ENCODE data around the gene DLGAP1. TPM values are rescaled to one million over a fixed set of nuclear protein-coding genes. Genes with fewer than 3 reads are reported as not detected.

The DLGAP1 gene
- total and polyA plus RNA-seq, 2 experiments from 2014 or later, result 0.13 to 0.22 TPM

DNA sequence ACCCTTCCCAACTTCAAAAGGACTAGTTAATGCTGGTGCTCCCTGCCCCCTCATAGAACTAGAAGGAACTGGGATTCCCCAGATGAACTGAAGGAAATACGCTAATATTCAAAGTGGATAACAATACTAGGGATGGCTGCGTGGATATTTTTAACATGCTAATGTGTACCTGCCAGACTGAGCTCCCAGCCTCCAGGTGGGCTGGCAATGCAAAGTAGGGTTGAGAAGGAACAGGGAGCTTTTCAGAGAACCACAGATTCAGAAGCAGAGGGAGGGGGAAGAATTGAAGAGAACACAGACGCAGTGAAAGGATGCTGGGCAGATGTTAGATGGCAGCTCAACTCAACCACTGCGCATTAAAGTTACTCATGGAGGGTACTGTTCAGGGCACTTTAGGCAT is 650.8 kb downstream of the DLGAP1 start:
- Histone ChIP-seq H3K9ac (no peak overlapping the region), H2AFZ (no peak overlapping the region), H3K36me3 (ENCODE audit: low read depth) (no peaks in the 10 kb centered on the region), H3K4me3 (no peak overlapping the region), H3K4me2 (ENCODE audit: unreplicated experiment) (no peak overlapping the region), H3F3A (ENCODE audit: insufficient read depth) (no peaks in the 10 kb centered on the region), H3K9me2 (ENCODE audit: insufficient read depth) (no peaks in the 10 kb centered on the region), H3K9me3 (ENCODE audit: low read depth) (no peaks in the 10 kb centered on the region), H4K20me1 (ENCODE audit: insufficient read depth) (no peaks in the 10 kb centered on the region), H3K27me3 (replicated peaks; ENCODE audit: insufficient read depth) (no peaks in the 10 kb centered on the region), H3K27ac (no peak overlapping the region), H3K79me2 (ENCODE audit: insufficient read depth) (no peaks in the 10 kb centered on the region), H3K4me1 (ENCODE audit: insufficient read depth) (no peaks in the 10 kb centered on the region)
- TF ChIP-seq EZH2phosphoT487 (IDR thresholded peaks at IDR 0.05; ENCODE audit: insufficient read depth, low read depth), result no peak
- no peak for TF ChIP-seq EZH2 (IDR thresholded peaks at IDR 0.05; ENCODE audit: insufficient read depth, poor library complexity, severe bottlenecking)
- in situ Hi-C loops (cut with MboI), result no loop called here
- no peak for DNase-seq
- 74 to 85% methylated on average over 4 of the region's 4 CpGs for WGBS, 2 experiments (ENCODE audit: low coverage in 1 of 2, low lambda C conversion rate in 2 of 2, missing lambda C conversion rate in 2 of 2)

- Histone ChIP-seq H4K20me1 (ENCODE audit: insufficient read depth) (no peaks in the 10 kb centered on the region), H3K4me3 (no peak overlapping the region), H3K36me3 (ENCODE audit: low read depth) (no peaks in the 10 kb centered on the region), H3K9ac (no peak overlapping the region), H3K4me1 (ENCODE audit: insufficient read depth) (no peaks in the 10 kb centered on the region), H3F3A (ENCODE audit: insufficient read depth) (no peaks in the 10 kb centered on the region), H3K4me2 (ENCODE audit: unreplicated experiment) (no peak overlapping the region), H3K27ac (no peak overlapping the region), H2AFZ (no peak overlapping the region), H3K9me3 (ENCODE audit: low read depth) (no peaks in the 10 kb centered on the region), H3K79me2 (ENCODE audit: insufficient read depth) (no peaks in the 10 kb centered on the region), H3K9me2 (ENCODE audit: insufficient read depth) (no peaks in the 10 kb centered on the region), H3K27me3 (replicated peaks; ENCODE audit: insufficient read depth) (no peaks in the 10 kb centered on the region)
- no peak for TF ChIP-seq EZH2 (IDR thresholded peaks at IDR 0.05; ENCODE audit: insufficient read depth, poor library complexity, severe bottlenecking)
- TF ChIP-seq EZH2phosphoT487 (IDR thresholded peaks at IDR 0.05; ENCODE audit: insufficient read depth, low read depth), result no peak
- DNase-seq, result no peak
- in situ Hi-C loops (cut with MboI), result no loop called here
- WGBS, 2 experiments (ENCODE audit: low coverage in 1 of 2, low lambda C conversion rate in 2 of 2, missing lambda C conversion rate in 2 of 2), result 68 to 74% methylated on average over 4 of the region's 4 CpGs
Observed at GRCh38 chr18:3803350-3803749, 651.8 kb downstream of the DLGAP1 start.

DNA sequence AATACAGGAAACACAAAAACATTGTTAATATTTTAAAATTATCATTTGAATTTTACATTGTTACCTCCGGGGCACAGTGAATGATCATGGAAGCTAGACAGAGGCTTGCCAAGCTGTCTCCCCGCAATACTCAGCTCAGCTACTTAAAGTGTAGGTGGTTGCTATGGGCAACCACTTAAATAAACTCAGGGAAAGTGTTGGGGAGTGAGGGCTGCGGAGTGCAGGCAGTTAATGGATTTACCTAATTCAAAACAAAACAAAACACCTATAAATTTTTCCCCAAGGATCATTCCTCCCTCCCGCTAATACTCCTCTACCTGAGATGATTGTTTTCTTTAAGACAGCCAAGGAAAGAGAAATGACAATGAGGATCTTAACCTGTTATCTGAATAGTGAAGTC is 655.6 kb downstream of the DLGAP1 start:
- Histone ChIP-seq H3K4me3 (no peak overlapping the region), H3K27ac (no peak overlapping the region), H3F3A (ENCODE audit: insufficient read depth) (no peaks in the 10 kb centered on the region), H3K27me3 (replicated peaks; ENCODE audit: insufficient read depth) (no peaks in the 10 kb centered on the region), H4K20me1 (ENCODE audit: insufficient read depth) (no peaks in the 10 kb centered on the region), H3K79me2 (ENCODE audit: insufficient read depth) (no peaks in the 10 kb centered on the region), H3K4me1 (ENCODE audit: insufficient read depth) (peaks cover 11% of the 10 kb centered on the region), H3K9ac (no peak overlapping the region), H3K9me2 (ENCODE audit: insufficient read depth) (no peaks in the 10 kb centered on the region), H3K36me3 (ENCODE audit: low read depth) (no peaks in the 10 kb centered on the region), H3K4me2 (ENCODE audit: unreplicated experiment) (no peak overlapping the region), H3K9me3 (ENCODE audit: low read depth) (no peaks in the 10 kb centered on the region), H2AFZ (no peak overlapping the region)
- peak; percentile 3 for DNase-seq
- TF ChIP-seq EZH2phosphoT487 (IDR thresholded peaks at IDR 0.05; ENCODE audit: insufficient read depth, low read depth), result no peak
- TF ChIP-seq EZH2 (IDR thresholded peaks at IDR 0.05; ENCODE audit: insufficient read depth, poor library complexity, severe bottlenecking), result no peak
- WGBS, 2 experiments (ENCODE audit: low coverage in 1 of 2, low lambda C conversion rate in 2 of 2, missing lambda C conversion rate in 2 of 2), result 64 to 67% methylated on average over 4 of the region's 4 CpGs
- in situ Hi-C loops (cut with MboI), result no loop called here

DNA sequence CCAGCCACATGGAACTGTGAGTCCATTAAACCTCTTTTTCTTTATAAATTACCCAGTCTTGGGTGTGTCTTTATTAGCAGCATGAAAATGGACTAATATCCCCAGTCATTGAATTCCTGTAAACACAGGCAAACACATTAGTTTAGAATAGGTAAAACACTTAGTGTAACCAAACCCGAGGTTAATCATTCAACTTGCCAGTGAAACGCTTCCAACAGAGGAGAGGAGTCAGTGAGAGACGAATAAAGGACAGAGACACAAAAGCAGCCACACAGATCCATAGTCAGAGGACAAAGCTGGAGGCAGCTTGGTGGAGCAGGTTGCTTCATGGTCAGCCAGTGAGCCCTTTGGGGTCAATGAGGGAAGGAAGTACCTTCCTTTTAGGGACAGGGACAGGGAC is 657.1 kb downstream of the DLGAP1 start:
- no peak overlapping the region for H3K4me3 ChIP-seq

GRCh38 chr18:3796434-3796833 is 658.7 kb downstream of the DLGAP1 start:
- Histone ChIP-seq H3K4me2 (ENCODE audit: unreplicated experiment) (no peak overlapping the region), H3K36me3 (ENCODE audit: low read depth) (no peaks in the 10 kb centered on the region), H3K4me1 (ENCODE audit: insufficient read depth) (peaks cover 24% of the 10 kb centered on the region), H3K4me3 (no peak overlapping the region), H4K20me1 (ENCODE audit: insufficient read depth) (no peaks in the 10 kb centered on the region), H3K27me3 (replicated peaks; ENCODE audit: insufficient read depth) (no peaks in the 10 kb centered on the region), H3K79me2 (ENCODE audit: insufficient read depth) (no peaks in the 10 kb centered on the region), H3K27ac (no peak overlapping the region), H3K9me3 (ENCODE audit: low read depth) (no peaks in the 10 kb centered on the region), H3K9me2 (ENCODE audit: insufficient read depth) (no peaks in the 10 kb centered on the region), H3F3A (ENCODE audit: insufficient read depth) (peaks cover 6% of the 10 kb centered on the region; the same call in 1 of the 2 replicates), H2AFZ (no peak overlapping the region), H3K9ac (no peak overlapping the region)
- 95 to 98% methylated on average over 6 of the region's 6 CpGs for WGBS, 2 experiments (ENCODE audit: low coverage in 1 of 2, low lambda C conversion rate in 2 of 2, missing lambda C conversion rate in 2 of 2)
- TF ChIP-seq EZH2 (IDR thresholded peaks at IDR 0.05; ENCODE audit: insufficient read depth, poor library complexity, severe bottlenecking) (no peak), EZH2phosphoT487 (IDR thresholded peaks at IDR 0.05; ENCODE audit: insufficient read depth, low read depth) (no peak)
- DNase-seq, result no peak
- in situ Hi-C loops (cut with MboI), result no loop called here

More for the DNA sequence above, 657.1 kb downstream of the DLGAP1 start:
- 91 to 93% methylated on average over 3 of the region's 3 CpGs for WGBS, 2 experiments (ENCODE audit: low coverage in 1 of 2, low lambda C conversion rate in 2 of 2, missing lambda C conversion rate in 2 of 2)
- H3K9ac ChIP-seq, result no peak overlapping the region
- in situ Hi-C loops (cut with MboI), result no loop called here
- no peaks in the 10 kb centered on the region for H3K36me3 ChIP-seq (ENCODE audit: low read depth)
- no peaks in the 10 kb centered on the region for H4K20me1 ChIP-seq (ENCODE audit: insufficient read depth)
- H3K9me3 ChIP-seq (ENCODE audit: low read depth), result no peaks in the 10 kb centered on the region
- TF ChIP-seq EZH2 (IDR thresholded peaks at IDR 0.05; ENCODE audit: insufficient read depth, poor library complexity, severe bottlenecking) (no peak), EZH2phosphoT487 (IDR thresholded peaks at IDR 0.05; ENCODE audit: insufficient read depth, low read depth) (no peak)
- no peaks in the 10 kb centered on the region for H3K27me3 ChIP-seq (replicated peaks; ENCODE audit: insufficient read depth)
- H3F3A ChIP-seq (ENCODE audit: insufficient read depth), result peaks cover 6% of the 10 kb centered on the region; the same call in 1 of the 2 replicates
- H2AFZ ChIP-seq, result no peak overlapping the region
- H3K27ac ChIP-seq, result no peak overlapping the region
- H3K79me2 ChIP-seq (ENCODE audit: insufficient read depth), result no peaks in the 10 kb centered on the region
- no peaks in the 10 kb centered on the region for H3K9me2 ChIP-seq (ENCODE audit: insufficient read depth)
- peaks cover 24% of the 10 kb centered on the region for H3K4me1 ChIP-seq (ENCODE audit: insufficient read depth)
- H3K4me2 ChIP-seq (ENCODE audit: unreplicated experiment), result no peak overlapping the region
- no peak for DNase-seq
